ENCODE data around the gene HTR3E.
"Not testable (repeated sequence)": the region's sequence is repeated elsewhere in the genome, so short reads cannot be mapped to it uniquely, and the experiment has no call there.

Gene HTR3E

GRCh38 chr3:184096811-184097383, at the start of gene HTR3E:
Gene HTR3E (plus strand): TSS chr3:184097064. CDS start chr3:184097530, 466 bp downstream.
- no peak for DNase-seq
- intact Hi-C loops (cut with DNase I): no loop called here

DNA sequence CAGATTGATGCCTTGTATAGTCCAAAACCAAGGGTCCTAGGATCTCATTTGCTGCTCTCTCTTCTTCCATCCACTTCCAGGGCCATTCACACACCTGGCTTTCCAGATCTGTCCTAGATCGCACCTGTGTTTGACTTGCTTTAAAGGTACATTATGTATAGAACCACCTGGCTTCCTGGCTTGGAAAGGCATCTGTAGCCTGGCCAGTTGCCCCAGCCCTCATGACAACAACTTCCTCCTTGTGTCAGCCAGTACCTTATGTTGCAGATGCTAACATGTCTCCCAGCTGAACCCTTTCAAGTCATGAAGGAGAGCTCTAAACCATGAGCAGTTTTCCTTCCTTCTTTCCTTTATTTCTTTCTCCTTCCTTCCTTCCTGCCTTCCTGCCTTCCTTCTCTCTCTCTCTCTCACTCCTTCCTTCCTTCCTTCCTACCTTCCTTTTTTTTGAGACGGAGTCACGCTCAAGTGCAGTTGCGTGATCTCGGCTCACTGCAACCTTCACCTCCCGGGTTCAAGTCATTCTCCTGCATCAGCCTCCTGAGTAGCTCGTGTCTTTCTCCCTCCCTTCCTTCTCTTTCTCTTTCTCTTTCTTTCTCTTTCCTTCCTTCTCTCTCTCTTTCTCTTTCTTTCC, 46.5 kb upstream of the HTR3E start:
- DNase-seq: no peak
- intact Hi-C loops (cut with DNase I): no loop called here

DNA sequence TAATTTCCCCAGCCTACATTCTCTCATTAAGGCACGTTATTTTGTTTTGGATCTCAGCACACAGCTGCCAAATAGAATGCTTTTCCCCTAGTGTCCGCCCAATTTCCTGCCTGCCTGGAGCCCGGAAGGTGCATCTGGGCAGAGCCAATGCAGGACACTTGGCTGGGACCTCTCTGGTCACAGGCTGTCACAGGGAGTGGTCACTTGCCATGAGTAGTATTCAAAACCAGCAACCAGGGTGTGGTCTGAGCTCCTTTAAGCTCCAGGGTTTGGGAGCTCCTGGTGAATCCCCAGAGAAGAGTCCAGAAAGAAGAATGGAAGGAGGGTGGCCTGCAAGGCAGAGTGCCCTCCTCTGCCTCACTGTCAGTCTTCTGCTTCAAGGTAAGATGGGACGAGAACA, 44.1 kb upstream of the HTR3E start, which contains the start of gene HTR3C:
TSS of gene HTR3C (plus strand) at position 281 of the 400 bp plus-strand sequence. CDS start at position 315, 34 bp downstream.
- intact Hi-C loops (cut with DNase I): no loop called here
- DNase-seq: no peak

- intact Hi-C loops (cut with DNase I): no loop called here
- no peak for DNase-seq
Observed at GRCh38 chr3:184058029-184058428, 38.8 kb upstream of the HTR3E start.

DNA sequence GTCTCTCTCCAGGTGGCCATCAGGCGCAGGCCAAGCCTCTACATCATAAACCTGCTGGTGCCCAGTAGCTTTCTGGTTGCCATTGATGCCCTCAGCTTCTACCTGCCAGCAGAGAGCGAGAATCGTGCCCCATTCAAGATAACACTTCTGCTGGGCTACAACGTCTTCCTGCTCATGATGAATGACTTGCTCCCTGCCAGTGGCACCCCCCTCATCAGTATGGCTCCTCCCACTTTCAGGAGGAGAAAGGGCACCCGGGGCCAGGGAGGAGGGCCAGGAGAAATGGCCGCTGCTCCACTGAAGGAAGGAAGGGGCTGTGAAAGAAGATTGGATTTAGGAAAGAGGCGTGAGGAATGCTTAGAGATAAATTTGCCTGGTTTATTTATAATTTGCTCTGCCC, 37.4 kb upstream of the HTR3E start:
- intact Hi-C loops (cut with DNase I): no loop called here
- DNase-seq: no peak

GRCh38 chr3:184062637-184063036, 34.2 kb upstream of the HTR3E start:
- intact Hi-C loops (cut with DNase I): no loop called here
- no peak for DNase-seq

DNA sequence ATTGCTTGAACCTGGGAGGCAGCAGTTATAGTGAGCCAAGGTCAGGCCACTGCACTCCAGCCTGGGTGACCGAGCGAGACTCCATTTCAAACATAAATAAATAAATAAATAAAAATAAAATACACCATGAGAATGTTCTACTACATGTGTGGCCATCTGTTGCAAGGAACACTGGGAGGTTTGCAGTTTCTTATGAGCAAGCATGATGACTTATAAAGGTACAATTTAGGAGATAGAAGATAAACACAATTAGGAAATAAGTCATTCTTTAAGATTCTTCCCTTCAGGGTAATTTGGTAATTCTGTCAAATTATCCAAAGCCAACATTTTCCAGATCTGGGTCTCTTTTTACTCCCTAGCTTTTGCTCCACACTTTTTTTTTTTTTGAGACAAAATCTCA, 30.7 kb upstream of the HTR3E start:
- DNase-seq: no peak
- intact Hi-C loops (cut with DNase I): no loop called here

- intact Hi-C loops (cut with DNase I): no loop called here
- DNase-seq: no peak
Observed at GRCh38 chr3:184067573-184068055, 29.2 kb upstream of the HTR3E start.

- no peak for DNase-seq
- intact Hi-C loops (cut with DNase I): no loop called here
Observed at GRCh38 chr3:184068344-184068743, 28.5 kb upstream of the HTR3E start.

GRCh38 chr3:184071142-184071541, 25.7 kb upstream of the HTR3E start:
- DNase-seq; intact Hi-C loops (cut with DNase I): not testable (repeated sequence)

DNA sequence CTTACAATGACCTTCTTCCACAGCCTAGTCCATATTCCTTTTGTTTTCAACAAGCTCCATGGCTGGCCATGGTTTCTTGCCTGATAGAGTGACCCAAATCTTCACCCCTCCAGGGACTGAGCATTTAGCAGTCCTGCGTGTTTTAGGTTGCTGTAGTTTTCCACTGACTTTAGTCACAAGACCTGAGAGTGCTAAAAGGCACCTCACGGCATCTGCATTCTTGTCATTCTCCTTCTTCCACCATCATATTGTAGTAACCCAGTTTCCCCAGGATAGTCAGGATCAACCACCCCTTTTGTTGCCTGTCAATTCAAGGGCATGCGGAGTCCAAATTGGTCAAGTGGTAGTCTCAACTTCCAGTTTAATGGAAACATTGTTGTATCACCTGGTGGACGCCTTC, 23.2 kb upstream of the HTR3E start:
- intact Hi-C loops (cut with DNase I): no loop called here
- no peak for DNase-seq

DNA sequence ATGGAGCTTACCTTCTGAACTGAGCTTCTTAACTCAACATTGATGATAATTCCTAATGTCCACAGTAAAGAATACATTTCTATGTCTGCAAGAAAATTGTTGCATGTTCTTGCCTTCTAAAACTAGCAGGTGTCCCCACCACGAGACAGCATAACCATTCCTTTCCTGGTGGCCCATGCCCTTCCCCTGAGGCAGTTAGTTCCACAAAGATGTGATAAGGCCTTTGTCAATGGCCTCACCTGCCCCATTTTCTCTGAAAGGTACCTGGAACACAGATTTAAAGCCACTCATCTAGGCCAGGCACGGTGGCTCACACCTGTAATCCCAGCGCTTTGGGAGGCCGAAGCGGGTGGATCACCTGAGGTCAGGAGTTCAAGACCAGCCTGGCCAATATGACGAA, 21.0 kb upstream of the HTR3E start:
- DNase-seq: no peak
- intact Hi-C loops (cut with DNase I): no loop called here

GRCh38 chr3:184077881-184078280, 19.0 kb upstream of the HTR3E start:
- DNase-seq: no peak
- intact Hi-C loops (cut with DNase I): no loop called here

- intact Hi-C loops (cut with DNase I): no loop called here
- DNase-seq: no peak
Observed at GRCh38 chr3:184078851-184079250, 18.0 kb upstream of the HTR3E start.

GRCh38 chr3:184081116-184081830, 15.6 kb upstream of the HTR3E start:
- no peak for DNase-seq
- intact Hi-C loops (cut with DNase I): no loop called here

DNA sequence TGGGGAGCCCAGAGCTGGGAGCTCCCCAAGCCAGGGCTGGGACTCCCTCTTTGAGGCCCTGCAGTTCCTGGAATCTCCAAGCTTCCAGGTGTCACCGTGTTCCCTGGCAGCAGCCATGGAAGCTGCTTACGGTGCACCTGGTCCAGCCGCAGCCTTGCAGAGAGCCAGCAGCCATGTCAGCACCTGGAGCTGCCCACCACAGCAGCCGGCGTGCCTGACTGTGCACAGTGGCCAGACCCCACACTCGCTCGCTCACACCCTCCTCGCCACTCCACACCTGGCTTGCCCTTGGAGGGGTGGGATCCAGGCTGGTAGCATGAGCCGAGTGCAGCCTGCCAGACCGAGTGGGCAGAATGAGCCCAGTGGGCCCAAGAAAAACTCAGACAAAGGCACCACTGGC, 14.8 kb upstream of the HTR3E start:
- intact Hi-C loops (cut with DNase I): no loop called here
- no peak for DNase-seq

GRCh38 chr3:184082465-184082864, 14.4 kb upstream of the HTR3E start:
- no peak for DNase-seq
- intact Hi-C loops (cut with DNase I): no loop called here

DNA sequence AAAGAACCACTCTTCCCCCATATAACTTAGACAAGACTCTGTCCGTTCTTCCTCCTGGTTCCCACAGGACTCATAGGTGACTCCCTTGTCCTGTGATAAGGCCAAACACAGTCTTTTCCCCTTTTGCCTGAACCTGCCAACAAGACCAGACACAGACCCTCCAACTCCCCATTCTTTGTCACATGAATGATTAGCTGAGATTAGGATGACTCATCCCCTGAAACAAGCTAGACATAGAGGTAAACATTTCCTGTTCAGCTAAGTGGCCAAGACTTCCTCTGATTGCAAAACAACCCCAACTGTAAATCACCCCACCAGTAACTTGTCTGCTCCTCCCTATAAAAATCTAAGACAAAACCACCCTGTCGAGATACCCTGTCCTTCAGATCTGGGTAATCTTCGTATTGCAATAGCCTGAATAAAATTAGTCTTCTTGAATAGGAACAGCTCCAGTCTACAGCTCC, 11.4 kb upstream of the HTR3E start:
- intact Hi-C loops (cut with DNase I): no loop called here
- DNase-seq: no peak

- intact Hi-C loops (cut with DNase I): no loop called here
- no peak for DNase-seq
Observed at GRCh38 chr3:184092199-184092598, 4.7 kb upstream of the HTR3E start.

GRCh38 chr3:184097556-184097955, 692 bp downstream of the HTR3E start:
- no peak for DNase-seq
- intact Hi-C loops (cut with DNase I): no loop called here
